Stimulated activated CD4-positive, alpha-beta T cell treated with anti-CD3 and anti-CD28 coated beads, Interleukin-4, amount 100 ng/mL, for 4 hours (primary cell): ENCODE measurements around the gene DNAJC10.
"Not testable (repeated sequence)": the region's sequence is repeated elsewhere in the genome, so short reads cannot be mapped to it uniquely, and the experiment has no call there.

Experiments used
- DNase-seq, 2 experiments: peaks; one replicate each; pipeline ENCODE4 v3.0.0-alpha.2; 2020

The DNAJC10 gene, protein sequence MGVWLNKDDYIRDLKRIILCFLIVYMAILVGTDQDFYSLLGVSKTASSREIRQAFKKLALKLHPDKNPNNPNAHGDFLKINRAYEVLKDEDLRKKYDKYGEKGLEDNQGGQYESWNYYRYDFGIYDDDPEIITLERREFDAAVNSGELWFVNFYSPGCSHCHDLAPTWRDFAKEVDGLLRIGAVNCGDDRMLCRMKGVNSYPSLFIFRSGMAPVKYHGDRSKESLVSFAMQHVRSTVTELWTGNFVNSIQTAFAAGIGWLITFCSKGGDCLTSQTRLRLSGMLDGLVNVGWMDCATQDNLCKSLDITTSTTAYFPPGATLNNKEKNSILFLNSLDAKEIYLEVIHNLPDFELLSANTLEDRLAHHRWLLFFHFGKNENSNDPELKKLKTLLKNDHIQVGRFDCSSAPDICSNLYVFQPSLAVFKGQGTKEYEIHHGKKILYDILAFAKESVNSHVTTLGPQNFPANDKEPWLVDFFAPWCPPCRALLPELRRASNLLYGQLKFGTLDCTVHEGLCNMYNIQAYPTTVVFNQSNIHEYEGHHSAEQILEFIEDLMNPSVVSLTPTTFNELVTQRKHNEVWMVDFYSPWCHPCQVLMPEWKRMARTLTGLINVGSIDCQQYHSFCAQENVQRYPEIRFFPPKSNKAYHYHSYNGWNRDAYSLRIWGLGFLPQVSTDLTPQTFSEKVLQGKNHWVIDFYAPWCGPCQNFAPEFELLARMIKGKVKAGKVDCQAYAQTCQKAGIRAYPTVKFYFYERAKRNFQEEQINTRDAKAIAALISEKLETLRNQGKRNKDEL

DNA sequence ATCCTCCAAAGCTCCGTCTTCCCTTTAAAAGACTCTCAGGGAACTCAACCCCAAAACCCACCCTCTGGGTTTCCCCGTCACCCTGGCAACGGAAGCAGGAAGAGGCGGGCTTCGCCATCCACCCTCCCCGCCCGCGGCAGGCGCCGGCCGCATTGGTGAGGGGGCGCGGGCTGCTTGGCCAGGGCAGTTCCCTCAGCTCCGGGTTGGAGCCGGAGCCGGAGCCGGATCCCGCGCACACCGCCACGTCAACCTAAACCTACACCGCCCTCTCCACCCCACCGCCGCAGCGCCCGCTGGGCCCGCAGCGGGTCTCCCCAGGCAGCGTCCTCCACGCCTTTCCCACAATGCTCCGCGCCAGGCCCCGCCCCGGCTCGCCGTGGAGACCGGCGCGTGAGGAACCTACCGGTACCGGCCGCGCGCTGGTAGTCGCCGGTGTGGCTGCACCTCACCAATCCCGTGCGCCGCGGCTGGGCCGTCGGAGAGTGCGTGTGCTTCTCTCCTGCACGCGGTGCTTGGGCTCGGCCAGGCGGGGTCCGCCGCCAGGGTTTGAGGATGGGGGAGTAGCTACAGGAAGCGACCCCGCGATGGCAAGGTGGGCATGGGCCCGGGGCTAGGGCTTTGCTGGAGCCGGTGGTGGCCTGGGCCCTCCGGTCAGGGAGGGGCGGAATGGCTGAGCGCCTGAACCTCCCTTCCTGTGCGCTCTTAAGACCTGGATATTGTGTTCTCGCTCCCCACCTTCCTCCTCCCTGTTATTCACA is at the start of gene DNAJC10:
Gene DNAJC10 (plus strand): TSS at position 366 of the 758 bp plus-strand sequence. CDS start 1,830 bp downstream, outside the sequence.
- peak; percentile 87 to 88 for DNase-seq

DNA sequence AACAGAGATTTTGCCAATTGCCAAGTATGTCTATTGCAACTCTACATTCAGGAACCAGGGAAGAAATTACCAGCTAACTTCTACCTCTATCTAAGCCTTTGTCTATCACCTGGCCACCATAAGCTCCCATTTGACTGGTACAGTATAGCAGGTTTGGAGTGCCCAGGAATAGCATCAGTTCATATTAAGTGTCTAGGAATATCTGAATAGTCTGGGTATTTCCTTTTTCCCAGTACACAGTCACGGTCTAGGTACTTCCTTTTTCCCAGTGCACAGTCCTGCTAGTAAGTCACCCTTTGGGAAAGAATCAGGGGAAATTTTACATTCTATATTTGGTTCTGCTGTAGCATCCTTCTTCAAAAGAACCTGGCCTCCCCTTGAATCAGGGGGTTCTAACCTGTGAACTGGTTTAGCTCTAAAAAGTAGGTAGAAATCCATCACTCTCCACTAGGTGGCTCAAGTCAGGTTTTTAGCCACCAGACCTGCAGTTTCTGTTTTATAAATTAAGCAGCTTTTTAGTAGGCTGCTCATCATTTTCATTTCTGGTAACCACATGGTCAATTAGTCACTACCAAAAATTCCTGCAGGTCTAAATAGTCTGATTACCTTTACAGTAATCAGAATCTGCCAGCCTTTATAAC is 49.3 kb upstream of the DNAJC10 start:
- no peak for DNase-seq

DNA sequence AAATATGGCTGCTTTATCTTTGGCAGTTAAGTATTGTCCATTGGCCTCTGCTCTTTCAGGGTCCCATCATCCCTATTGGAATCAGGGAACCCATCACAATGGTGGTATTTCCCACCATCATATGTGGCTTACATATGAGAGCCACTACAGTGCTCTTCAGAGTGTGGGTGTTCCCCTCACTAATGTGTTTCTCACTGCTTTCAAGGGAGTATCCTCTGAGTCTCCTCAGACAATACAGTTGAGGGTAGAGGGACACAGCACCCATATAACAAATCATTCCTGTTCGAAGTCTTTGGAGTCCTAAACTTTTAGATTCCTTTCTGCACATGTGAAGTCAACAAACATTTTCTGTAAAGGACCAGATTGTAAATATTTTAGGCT is 48.8 kb upstream of the DNAJC10 start:
- DNase-seq, result no peak

DNA sequence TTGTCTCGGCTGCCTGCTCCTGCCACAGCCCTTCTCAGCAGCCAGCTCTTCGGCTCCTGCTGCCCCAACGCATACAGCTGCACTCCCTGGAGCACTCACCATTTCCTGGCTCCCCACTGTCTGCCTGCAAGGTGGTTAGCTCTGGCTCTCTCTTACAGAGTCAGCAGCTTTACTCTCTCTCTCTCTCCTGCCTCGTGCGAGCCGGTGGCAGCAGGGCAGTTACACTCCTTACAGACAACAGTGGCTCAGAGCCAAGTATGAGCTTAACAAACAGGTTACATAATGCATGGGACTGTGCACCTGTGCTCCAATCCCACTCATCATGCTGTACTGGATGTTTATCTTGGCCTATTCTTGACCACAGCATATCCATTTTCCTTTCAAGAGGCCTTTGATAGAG is 47.4 kb upstream of the DNAJC10 start:
- no peak for DNase-seq

DNA sequence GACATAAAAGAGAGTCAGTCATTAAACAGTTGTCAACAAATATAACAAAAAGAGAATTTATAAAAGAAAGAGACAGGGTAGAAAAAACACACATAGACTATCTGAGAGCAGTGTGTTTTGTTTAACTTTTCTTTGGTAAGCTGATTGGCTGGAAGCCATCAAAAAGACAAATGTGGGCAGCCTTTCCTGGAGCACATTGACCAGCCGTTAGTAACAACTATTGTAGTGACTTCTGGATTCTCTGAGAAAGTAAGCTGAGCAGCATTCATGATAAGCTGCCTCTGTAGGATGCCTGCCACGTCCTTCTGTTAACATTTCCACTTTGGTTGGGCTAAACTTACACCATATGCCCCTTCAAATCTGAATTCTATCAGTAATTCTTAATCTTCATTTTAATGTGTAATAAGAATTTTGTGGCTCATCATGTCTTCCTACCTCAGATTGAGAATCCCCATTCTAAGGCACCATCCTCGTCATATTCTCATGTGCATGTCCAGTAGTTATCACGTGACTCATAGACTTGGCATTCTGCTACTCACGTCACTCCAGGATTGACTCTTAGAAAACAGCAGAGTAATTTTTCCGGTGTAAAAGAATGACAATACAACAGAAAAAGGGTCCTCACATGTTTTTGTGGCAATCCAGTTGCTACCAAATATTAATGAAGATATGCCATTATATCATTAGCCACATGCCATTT is 43.4 kb upstream of the DNAJC10 start:
- DNase-seq, result no peak

DNA sequence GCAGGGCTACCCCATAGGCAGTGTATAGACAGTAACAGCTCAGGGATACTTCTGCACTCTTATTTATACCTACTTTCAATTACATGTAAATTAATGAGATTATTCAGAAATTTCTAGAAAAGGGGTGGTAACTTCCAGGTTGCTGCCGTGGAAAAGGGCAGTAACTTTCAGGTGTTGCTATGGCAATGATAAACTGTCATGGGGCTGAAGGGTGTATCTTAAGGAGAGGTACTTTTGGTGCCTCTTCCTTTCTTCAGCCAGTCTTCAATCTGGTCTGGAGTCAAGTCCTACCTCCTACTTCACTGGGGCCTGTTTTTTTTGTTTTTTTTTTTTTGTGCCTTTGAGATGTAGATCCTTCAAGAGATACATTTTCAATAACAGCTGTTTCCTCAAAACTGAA is 35.2 kb upstream of the DNAJC10 start:
- DNase-seq, result no peak

DNA sequence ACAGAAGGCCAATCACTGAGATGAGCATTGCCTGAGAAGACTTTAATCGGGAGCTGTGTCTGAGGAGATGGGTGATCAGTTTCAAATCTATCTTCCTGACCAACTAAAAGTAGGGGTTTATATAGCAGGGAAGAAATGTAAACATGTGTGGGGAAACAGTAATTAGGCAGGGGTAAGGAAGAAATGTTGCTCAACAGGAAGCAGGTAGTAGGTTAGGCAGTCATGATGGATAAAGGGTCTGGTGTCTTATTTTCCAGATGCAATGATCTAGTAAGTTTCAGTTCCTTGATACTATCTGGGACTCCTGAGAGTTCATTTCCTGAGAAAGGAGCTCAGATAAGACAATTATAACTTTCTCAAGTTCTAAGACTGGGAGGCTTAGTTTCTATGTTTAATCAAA is 33.8 kb upstream of the DNAJC10 start:
- no peak for DNase-seq

DNA sequence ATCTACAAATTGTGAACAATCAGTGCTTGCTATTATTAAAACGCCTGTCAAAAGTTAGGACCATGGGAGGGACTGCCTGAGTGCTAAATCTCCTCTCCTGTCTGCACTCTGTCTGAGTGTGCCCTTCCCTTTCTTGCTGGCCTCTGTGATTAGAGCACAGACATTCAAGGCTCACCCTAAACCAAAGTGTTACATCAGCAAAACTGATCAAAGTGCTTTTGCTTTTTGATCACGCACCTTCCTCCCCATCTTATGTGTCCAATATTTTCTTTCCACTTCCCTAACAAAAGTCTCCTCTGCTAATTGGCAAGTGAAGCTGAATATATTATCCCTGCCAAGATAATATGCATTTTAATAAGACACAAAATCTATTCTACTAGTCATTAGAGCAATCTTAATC is 30.5 kb upstream of the DNAJC10 start:
- DNase-seq, result no peak

DNA sequence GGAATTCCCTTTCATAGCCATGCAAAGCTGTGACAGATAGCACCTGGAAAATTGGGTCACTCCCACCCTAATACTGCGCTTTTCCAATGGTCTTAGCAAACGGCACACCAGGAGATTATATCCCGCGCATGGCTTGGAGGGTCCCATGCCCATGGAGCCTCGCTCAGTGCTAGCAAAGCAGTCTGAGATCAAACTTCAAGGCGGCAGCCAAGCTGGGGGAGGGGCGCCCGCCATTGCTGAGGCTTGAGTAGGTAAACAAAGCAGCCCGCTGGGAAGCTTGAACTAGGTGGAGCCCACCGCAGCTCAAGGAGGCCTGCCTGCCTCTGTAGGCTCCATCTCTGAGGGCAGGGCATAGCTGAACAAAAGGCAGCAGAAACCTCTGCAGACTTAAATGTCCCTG is 29.3 kb upstream of the DNAJC10 start:
- not testable (repeated sequence) for DNase-seq

DNA sequence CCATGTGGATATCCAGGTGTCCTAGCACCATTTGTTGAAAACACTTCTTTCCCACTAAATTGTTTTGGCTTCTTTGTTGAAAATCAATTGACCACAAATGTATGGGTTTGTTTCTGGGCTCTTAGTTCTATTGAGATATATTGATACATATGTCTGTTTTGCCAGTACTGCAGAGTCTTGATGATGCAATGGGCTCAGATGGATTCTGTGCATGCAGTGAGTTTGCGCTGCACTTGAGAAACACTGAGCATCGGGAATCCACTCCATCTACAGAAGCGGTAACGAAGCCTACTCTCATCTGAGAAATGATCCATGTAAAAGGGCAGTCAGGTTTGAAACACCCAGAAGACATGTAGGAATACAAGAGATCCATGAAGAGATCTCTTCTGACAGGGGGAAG is 21.9 kb upstream of the DNAJC10 start:
- no peak for DNase-seq

DNA sequence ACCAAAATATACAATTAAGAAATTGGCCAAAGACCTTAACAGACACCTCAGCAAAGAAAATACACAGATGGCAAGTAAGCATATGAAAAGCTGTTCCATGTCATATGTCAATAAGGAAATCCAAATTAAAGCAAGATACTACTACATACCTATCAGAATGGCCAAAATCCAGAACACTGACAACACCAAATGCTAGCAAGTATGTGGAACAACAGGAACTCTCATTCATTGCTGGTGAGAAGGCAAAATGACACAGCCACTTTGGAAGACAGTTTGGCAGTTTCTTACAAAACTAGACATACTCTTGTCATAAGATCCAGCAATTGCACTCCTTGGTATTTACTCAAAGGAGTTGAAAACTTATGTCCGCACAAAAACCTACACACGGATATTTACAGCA is 20.3 kb upstream of the DNAJC10 start:
- DNase-seq, result no peak

DNA sequence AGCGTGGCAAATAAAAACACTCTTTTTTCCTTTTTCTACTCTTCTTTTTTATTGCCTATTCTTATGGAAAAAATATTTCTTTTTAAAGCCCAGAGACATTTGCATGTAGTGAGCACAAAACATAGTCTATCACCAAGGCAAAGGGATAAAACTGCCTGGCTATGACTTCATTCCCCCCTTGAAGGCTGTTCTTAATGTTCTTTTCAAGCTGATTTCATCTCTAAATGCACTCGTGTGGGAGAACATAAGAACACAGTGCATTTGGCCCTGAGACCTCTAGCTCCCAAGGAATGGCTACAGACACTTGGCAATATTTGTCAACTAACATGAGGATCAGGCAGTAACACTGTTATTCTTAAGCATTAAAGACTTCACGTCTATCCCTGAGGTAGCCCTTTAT is 17.4 kb upstream of the DNAJC10 start:
- DNase-seq, result no peak

DNA sequence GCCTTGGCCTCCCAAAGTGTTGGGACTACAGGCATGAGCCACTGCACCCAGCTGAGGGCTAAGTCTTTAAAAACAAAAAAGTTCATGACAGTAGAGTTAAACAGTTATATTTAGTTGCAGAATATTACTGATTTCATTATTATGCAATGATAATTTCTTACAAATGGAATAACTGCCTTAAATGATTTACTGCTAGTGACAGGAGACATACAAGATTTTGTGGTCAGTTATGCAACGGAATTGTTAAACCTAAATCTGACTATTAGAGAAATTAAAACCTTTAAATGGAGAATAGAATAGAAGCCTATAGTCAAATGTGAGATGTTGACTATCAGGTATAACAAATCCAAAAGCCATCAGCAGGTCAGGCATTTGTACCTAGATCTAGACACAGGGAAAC is 10.3 kb upstream of the DNAJC10 start:
- no peak for DNase-seq

DNA sequence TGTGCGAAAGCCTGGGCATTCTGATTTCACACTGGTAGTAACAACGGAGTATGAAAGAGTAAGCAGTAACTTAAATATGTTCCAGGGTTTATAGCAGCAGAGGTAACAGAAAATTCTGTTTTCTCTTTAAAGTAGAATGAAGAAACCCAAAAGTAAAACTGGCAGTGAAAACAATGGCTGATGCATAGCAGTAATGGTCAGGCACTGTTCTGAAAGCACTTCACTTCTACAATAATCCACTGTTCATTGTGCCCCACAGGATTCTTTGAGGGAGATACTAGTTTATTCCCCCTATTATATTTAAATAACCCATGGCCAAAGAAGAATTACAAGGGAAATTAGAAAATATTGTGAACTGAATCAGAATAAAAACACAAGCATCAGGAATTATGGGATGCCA is 9.3 kb upstream of the DNAJC10 start:
- DNase-seq, result no peak

DNA sequence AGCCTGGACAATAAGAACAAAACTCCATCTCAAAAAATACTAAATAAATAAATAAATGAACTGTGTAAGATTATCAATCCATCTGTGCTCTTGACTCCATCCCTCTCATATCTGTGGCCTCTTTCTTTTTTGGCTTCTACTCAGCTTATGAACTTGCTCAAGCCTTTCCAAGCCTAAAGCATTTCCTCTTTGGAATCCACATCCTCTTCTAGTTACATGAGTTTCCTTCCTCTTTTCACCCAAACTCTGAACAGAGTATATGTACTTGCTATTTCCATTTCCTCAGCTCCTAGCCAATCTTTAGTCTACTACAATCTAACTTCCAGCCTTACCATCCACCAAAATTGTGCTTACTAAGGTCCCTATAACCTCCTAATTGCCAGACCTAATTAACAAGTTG is 2.5 kb upstream of the DNAJC10 start:
- DNase-seq, result no peak

DNA sequence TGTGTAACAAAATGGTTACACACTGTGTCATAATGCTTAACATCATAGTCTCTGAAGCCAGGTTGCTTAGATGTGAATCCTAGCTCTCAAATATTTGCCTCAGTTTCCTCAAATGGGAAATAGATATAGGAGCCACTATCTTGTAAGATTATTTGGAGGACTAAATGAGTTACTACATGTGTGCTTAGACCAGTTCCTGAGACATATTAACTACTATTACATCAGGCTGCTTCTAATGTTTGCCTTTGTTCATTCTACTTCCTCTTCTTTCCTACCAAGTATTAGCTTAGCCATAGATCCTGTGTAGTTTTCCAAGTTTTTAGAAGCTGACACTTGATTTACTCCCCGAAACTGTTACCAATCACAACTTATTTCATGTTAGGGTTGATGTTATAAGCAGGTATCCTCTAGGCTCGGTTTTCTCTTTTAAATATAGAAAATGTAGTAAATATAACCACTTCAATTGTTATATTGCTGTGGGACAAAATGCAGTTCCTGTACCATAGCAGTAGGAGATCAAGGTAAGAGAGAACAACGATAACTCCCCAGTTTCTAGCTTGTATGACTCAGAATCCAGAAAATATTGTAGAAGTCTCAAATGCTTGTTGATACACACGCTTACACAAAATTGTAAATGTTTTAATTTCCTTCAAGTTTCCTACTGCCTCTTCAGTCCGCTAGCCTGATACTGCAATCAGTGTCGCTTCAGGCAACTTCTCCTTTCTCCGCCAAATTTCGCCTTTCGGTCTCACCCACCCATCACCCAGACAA is 751 bp upstream of the DNAJC10 start:
- DNase-seq, result no peak

DNA sequence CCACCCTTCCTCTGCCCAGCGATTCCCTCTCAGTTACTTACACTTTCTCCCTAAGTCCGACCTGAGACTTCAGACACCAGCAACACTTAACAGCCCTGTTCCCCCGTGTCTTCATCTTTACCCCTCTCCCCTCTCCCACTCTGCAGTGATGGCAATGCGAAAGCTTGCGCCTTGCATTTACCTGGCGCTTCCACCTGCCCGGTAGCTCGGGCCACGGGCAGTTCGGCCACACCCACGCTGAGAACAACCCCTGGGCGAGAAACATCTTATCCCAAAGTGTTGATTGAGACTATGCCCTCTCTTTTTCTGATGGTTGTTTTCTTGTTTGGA is 558 bp downstream of the DNAJC10 start:
- DNase-seq, result peak in 1 of 2 experiments; percentile 4

DNA sequence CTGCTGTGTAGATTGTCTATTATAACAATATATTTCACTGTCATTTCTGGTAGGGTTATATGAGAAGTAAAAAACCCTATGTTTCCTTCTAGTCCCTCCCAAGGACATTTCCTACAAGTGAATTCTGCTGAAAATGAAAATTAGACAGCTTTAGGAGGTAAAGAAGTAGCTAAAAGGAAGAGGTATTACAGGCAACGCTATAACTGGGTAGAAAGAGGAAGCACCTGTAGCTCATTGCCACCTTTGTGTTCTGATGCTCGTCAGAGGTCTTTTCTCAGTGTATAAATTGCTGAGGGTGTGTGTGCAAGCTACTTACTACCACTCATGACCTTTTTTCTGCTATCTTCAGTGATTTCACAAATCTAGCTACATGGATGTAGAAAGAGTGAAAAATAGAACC is 1.4 kb downstream of the DNAJC10 start:
- DNase-seq, result no peak

DNA sequence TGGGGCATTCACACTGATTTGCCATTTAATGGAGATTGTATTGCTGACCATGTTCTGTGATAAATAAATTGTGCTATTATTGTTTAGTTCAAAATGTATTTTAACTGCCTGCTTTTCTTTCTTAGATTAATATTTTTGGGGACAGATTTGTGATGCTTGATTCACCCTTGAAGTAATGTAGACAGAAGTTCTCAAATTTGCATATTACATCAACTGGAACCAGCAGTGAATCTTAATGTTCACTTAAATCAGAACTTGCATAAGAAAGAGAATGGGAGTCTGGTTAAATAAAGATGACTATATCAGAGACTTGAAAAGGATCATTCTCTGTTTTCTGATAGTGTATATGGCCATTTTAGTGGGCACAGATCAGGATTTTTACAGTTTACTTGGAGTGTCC is 1.8 kb downstream of the DNAJC10 start:
- no peak for DNase-seq

DNA sequence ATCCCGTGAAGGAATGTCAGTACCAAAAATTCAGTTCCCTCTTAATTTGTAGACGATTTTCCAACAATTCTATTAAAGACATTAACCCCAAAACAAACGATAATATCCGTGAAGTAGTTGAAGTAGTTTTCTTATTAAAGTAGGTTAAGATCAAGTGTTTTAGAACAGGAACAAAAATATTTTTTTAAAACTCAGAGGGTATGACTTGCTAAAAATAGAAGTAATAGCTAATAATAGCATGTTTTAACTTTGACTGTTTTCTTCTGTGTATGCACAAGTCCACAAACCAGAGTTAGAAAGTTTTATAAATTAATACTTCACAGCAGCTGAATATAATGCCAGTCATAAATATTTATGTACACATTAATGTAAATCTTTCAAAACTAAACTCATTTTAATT is 2.4 kb downstream of the DNAJC10 start:
- no peak for DNase-seq

DNA sequence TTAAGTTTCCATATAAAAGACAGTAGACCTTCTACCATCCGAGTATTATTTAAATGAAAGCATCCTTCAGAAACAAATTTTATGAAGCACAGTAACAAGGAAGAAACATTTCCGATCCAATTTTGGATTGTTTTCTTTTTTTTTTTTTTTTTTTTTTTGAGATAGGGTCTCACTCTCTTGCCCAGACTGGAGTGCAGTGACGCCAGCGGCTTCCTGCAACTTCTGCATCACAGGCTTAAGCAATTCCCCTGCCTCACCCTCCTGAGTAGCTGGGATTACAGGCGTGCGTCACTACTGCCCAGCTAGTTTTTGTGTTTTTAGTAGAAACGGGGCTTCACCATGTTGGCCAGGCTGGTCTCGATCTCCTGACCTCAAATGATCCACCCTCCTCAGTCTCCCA is 3.1 kb downstream of the DNAJC10 start:
- DNase-seq, result not testable (repeated sequence)

DNA sequence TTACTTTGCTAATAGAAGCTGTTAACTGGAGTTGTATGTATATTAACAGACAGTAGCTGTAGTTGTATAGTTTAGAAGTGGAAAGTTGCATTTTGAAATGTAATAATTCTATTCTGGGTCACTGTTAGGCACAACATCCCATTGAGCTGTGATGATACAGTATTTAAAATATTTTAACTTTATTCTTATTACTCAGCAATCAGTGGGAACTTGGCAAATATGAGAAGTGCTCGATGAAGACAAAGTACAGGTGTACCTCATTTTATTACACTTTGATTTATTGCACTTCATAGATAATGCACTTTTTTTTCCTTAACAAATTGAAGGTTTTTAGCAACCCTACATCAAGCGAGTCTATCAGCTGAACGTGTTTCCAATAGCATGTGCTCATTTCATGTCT is 8.6 kb downstream of the DNAJC10 start:
- no peak for DNase-seq
